Activated CD8-positive, alpha-beta memory T cell treated with anti-CD3 and anti-CD28 coated beads, Interleukin-2, amount 50 U/mL, for 48 hours (primary cell): ENCODE results near the gene ZNF79.
"Not testable (repeated sequence)": the region's sequence is repeated elsewhere in the genome, so short reads cannot be mapped to it uniquely, and the experiment has no call there.

Source experiments
- DNase-seq: peaks from one replicate; pipeline ENCODE4 v3.0.0-alpha.2; 2020

The ZNF79 gene

DNA sequence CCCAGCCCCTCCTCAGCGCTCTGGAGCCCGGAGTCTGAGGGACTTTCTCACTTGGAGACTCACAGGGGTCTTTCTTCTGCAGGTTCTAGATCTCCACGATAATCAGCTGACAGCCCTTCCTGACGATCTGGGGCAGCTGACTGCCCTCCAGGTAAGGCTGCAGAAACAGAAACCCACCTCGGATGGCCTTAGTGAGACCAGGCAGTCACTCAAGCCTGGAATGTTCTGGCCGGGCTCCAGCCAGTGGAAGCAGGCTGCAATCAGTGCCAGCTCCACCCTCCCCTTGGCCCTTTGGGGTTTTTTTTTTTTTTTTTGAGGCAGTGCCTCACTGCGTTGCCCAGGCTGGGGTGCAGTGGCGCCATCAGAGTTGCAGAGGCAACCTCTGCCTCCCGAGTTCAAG, 34.7 kb downstream of the ZNF79 start:
- no peak for DNase-seq

DNA sequence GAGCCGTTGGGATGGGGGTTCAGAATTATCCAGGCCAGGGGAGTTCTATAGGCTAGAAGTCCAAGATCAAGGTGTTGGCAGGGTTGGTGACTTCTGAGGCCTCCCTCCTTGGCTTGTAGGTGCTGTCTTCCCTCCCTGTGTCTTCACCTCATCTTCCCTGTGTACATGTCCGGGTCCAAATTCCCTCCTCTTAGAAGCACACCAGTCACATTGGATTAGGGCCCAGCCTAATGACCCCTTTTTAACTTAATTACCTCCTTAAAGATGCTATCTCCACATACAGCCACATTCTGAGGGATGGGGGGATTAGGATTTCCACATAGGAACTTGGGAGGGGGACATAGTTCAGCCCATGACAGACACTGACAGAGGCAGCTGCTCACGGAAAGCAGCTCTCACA, 39.2 kb downstream of the ZNF79 start:
- no peak for DNase-seq

DNA sequence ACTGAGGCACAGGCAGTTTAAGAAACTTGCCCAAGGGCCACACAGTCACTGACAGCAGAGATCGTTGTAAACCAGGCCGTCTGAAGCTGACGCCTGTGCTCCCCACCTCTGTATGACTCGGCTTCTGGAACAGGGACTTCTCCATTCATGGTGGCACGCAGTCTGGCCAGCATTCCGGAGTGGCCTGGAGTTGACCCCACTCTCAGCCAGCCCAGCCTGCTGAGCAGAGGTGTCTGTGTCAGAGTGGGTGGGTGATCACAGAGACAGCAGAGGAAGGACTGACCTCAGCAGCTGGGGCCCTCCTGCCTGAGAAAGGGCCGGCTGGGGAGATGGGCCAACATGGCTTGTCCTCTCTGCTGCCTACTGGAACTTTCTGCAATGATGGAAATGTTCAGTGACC, 39.7 kb downstream of the ZNF79 start:
- DNase-seq = no peak

DNA sequence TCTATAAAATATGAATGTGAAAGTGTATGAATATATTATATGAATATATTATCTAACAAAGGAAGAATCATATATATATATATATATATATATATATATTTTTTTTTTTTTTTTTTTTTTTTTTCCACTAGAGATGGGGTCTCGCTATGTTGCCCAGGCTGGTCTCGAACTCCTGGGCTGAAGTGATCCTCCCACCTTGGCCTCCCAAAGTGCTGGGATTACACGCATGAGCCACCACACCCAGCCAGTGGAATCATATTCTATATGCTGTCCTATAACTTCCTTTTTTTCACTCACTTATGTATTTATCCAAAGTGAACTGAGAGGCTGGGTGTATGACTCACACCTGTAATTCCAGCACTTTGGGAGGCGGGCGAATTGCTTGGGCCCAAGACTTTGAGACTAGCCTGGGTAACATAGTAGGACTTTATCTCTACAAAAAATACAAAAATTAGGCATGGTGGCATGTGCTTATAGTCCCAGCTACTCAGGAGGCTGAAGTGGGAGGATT, 42.3 kb downstream of the ZNF79 start:
- not testable (repeated sequence) for DNase-seq

DNA sequence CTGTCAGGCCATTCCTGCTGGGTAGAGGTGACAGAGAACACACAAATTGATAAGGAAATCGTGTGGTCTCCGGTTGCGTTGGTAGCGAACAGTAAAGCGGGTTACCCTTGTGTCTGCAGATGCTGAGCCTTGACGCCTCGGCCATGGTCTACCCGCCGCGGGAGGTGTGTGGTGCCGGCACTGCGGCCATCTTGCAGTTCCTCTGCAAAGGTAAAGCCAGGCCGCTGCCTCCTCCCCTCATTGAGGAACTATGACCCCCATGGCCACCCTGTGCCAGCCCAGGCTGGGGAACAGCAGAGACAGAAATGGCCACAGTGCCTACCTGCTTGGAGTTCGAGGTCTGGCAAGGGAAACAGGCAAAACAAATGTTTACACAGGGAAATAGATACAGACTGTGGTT, 43.4 kb downstream of the ZNF79 start:
- DNase-seq = no peak

DNA sequence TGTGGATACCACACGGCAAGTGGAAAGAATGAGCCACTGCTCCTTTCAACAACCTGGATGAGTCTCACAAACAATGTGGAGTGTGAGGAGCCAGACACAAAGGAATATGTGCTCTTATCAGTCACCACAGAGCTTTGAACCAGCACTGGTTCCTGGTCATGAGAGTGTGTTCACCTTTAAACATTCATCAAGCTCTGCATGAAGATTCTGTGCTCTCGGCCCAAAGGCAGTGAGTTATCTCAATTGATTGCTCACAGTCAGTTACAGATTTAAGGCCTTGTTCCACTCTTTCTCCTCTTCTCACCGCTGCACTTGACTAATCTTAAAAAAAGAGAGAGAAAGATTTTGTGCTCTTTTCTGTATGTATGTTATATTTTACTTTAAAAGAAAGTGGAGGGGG, 46.5 kb downstream of the ZNF79 start:
- no peak for DNase-seq

DNA sequence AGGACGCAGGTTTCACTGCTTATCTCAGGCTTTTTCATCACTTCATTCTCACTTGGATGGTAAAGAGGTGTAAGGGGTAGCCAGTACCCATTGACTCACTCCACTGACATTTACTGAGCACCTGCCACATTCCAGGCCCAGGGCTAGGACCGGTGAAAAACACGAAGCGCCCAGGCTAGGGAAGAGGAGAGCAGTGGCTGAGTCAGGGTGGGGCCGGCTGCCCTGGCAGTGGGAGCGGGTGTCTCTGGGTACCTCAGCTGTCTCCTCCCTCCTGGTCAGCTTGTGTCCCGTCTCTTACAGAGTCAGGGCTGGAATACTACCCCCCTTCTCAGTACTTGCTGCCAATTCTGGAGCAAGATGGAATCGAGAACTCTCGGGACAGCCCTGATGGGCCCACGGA, 49.3 kb downstream of the ZNF79 start:
- DNase-seq = no peak

DNA sequence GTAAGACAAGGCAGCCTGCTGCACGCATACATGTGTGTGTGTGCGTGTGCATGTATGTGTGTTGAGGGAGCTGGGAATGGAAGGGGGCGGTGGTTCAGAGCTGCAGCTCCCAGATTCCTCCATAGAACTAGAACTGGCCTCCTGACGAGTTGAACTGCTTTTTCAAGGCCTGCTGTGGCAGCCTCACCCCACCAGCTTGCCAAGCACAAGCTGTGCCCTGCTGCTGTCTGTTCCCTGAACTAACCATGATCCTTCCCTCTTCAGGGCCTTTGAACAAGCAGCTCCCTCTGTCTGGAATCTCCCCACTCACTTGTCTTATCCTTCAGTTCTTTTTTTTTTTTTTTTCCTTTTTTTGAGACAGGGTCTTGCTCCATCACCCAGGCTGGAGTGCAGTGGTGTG, 49.8 kb downstream of the ZNF79 start:
- no peak for DNase-seq

DNA sequence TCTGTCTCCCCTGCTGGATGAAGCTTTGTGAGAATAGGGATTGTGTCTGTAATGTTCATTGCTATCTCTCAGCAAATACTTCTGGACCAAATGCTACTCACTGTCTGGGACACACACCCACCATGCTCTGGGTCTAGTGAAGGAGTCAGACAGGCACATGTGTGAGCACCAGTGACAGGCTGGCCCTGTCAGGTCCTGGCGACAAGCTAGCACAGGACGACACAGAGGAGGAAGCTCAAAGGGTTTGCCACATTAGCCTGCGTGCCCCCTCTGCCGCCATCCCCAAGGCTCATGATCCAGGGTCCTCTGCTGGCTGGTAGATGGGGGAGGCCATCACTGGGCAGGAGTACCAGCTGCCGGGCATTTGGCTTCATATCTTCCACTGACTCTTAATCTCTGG, 50.4 kb downstream of the ZNF79 start:
- no peak for DNase-seq

DNA sequence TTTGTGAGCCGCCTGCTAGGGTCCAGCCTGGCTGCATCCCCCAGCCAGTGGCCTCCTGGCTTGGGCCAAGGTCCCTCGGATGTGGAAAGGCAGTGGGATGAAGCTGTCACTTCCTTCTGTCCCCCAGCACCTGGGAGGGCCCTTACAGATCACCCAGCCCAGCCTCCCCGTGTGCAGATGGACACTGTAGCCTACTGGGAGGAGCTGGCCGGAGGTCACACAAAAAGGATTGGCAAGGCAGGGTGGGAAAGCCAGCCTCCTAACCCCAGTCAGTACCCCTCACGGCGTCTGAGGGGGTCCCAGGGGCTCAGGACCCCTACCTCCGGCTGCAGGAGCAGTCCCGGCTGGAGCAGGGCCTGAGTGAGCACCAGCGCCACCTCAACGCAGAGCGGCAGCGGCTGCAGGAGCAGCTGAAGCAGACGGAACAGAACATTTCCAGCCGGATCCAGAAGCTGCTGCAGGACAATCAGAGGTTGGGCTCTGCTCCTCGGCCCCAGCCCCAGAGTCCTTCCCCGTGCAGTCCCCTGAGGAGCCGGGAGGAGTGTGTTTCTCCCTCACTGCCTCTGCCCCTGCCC, 55.4 kb downstream of the ZNF79 start:
- no peak for DNase-seq

DNA sequence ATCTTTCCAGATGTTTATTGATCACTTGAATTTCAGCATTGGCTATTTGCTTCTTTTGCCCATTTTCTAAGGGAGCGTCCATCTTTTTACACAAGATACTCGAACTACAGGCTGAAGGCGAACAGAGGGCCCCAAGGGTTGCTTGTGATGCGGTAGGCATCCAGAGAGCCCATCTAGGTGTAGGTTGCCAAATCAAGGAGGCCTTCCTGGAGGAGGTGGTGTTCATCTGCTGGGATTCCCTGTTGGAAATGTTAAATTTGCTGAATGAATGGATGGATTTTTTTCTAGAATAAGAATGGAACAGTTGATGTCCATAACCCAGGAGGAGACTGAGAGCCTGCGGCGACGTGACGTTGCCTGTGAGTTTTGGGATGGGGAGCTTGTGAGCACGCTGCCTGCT, 58.5 kb downstream of the ZNF79 start:
- DNase-seq = no peak

DNA sequence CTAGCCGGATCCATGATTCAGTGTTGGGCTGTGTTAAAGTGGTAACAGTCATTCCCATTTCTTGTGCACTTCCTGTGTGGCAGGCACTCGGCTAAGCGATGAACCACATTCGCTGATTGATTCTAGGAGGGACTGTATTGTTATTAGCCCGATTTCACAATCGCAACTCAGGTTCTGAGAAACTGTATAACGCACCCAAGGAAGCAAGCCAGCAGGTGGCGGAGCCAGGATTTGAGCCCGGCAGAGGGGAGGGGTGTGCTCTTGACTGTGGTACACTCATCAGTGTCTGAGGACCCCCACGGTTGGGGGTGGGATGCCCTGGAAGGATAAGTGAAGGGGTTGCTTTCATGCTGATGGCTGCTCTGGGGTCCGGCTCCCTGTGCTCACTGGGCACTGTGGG, 61.8 kb downstream of the ZNF79 start:
- no peak for DNase-seq

DNA sequence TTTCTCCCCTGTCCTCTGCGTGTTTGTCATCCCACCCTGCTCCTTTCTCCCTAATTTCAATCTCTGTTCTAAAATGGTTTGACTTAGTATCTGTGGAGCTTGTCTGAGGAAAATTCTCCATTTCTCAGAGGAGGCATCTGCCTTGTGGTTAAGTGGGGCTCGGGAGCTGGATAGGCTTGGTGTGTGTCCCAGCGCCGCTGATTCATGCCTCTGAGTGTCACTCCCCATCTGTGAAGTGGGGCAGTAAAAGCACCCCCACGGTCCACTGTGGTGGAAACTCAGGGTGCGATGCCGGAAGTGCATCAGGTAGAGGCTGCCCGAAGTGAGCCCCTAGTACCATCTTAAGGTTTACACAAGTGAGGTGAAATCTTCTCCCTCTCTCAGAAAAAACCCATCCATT, 64.8 kb downstream of the ZNF79 start:
- DNase-seq = no peak

DNA sequence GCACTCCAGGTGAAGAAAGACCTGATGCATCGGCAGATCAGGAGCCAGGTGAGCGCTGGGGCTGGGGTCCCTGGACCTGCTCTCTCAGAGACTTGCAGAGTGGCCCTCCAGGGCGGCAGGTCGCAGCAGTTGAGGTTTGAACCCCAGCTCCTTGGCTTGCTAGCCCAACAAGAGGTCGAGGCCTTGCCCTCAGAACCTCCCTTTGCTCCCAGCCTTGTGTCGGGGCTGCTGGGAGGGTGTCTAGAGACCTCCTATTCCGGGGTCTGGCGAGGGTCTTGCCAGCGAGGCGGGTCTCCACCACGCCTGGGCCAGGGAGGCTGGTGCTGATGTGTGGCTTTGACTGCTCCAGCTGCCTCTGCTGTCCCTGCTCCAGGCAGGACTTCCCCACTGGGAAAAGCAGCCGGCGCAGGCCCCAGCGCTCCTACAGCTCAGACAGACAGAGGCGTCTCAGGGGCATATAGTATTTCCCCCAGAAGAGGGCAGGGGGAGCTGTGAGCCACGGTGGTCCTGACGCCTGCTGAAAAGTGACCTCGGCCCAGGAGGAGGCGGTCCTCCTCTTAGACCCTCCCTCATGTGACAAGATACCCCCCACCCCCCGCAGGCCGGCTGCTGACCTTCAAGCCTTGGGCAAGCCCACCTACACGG, 65.4 kb downstream of the ZNF79 start:
- DNase-seq = no peak

DNA sequence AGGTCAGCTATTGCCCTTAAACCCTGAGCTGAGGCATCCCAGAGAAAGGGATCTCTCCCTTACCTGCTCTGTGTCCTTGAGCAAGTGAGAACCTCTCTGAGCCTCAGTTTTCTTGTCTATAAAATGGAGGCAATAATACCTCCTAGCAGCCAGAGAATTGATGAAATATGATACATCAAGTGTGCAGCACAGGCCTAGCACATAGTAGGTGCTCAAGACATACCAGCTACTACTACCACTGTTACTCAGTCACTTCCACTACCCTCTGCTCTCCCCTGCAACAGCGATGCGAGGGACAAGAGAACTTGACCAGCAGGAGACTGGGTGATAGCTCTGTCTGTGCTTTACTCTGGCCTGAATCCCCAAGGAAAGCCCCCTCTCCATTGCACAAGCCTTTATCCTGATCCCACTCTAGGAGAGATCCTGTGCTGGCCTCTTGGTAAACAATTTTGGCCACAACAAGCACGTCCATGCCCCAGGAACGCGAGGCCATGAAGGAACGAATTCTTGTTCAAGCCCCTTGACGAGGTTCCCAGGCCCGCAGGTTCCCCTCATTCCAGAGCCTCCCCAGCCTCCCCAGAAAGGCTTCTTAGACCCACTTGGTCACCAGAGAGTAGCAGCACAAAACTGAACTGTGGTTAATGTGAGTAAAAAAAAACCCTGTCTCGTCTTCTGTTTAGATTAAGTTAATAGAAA, 66.5 kb downstream of the ZNF79 start:
- no peak for DNase-seq

DNA sequence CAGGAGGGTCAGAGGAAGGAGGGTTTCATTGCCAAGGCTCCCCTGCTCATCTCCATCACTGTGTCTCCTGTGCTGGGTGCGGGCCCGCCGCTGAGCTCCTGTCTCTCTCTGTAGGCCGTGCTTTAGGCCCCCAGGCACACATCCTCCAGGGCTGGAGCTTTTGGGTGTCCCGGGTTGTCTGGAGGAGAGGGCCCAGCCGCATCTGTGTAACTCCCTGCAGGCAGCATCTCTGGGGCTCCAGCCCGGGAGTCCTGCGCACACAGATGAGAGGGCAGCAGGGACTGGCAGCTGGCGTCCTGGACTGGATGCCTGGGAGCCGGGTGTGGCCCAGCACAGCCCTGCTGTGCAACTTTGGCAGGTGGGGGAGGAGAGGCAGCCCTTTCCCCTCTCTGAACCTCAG, 67.3 kb downstream of the ZNF79 start:
- no peak for DNase-seq

DNA sequence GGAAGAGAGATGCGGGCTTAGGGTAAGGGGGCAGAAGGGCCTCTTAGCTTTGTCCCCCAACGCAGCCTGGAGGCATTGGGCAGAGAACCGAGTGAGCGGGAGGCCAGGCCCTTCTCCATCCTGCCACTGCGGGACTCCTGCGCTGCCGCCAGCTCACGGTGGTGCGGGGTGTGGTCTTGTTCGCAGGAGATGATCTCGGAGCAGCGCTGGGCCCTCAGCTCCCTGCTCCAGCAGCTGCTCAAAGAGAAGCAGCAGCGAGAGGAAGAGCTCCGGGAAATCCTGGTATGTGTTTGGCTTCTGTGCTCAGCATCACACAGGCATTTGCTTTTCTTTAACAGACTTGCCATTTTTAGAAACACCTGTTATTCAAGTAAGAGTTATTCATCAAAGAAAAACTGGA, 68.4 kb downstream of the ZNF79 start:
- DNase-seq = no peak

DNA sequence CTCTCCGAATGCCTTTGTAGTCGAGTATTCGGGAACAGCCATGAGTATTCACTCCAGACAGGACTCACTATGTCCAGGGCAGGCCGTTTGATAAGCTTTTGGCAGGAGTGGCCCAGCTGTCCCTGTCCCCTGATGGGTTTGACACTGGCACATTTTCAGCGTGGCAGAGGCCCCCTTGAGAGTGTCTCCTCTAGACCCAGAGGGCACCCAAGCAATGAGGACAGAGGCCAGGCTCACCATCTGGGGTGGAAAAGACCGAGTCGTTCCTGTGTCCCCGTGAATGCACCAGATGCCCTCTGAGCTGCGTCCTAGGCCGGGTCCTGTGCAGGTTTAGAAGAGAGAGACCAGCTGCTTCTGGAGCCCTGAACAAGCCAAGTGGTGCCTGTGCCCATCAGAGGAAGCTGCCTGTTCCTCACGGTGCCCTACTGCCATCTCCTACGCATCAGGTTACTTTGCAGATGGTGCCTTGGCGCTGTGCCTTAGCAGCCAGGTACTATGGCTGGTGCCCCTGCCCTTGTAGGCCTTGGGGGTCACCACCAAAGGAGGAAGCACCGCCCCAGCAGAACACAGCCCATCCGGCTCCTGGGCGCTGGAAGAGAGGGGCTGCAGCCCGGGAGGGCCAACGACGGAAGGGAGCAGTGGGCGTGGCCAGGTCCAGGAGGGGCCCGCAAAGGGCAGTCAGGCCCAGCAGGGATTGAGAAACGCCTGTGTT, 69.6 kb downstream of the ZNF79 start:
- no peak for DNase-seq

DNA sequence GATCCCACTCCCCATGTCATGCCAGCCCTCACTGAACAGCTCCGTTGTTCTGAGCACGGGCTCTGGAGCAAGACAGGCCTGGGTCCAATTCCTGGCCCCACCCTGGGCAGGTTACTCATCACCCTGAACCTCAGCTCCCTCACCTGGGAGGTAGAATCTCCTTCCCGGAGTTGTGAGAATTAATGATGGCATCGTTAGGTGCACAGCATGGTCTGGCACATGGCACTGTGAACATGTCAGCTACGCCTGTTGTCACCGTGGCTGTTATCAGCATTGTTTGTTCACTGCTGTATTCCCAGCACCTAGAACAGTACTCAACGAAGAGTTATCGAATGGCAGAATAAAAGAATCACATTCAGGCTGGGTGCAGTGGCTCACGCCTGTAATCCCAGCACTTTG, 70.1 kb downstream of the ZNF79 start:
- DNase-seq = no peak
